Left ventricle myocardium inferior (tissue), 1 donor: Measurements from ENCODE around the gene DAG1. TPM values are rescaled to one million over a fixed set of nuclear protein-coding genes. Genes with fewer than 3 reads are reported as not detected.
A peak's percentile ranks its signal among the peaks of the same experiment; 100 is the strongest.

Source experiments
- DNase-seq: peaks from one replicate; pipeline ENCODE4 v3.0.0-alpha.2; 2020
- H3K27ac ChIP-seq: fragments of 200-600 bp; replicated peaks from 2 replicates; pipeline ENCODE4 v1.8.0; 2021
- H3K27me3 ChIP-seq: fragments of 200-600 bp; 2 replicates; pipeline ENCODE4 v1.8.0; 2021; ENCODE audit warnings: low read depth
- H3K36me3 ChIP-seq: fragments of 200-600 bp; 2 replicates; pipeline ENCODE4 v1.8.0; 2021
- H3K4me1 ChIP-seq: fragments of 200-600 bp; 2 replicates; pipeline ENCODE4 v1.8.0; 2021
- H3K4me3 ChIP-seq: fragments of 200-600 bp; 2 replicates; pipeline ENCODE4 v1.8.0; 2021; ENCODE audit warnings: mild to moderate bottlenecking, moderate library complexity
- H3K9me3 ChIP-seq: fragments of 200-600 bp; replicated peaks from 2 replicates; pipeline ENCODE4 v1.8.0; 2021
- CTCF ChIP-seq: fragments of 200-600 bp; IDR thresholded peaks from 2 replicates; pipeline ENCODE4 v1.8.0; 2021; ENCODE audit warnings: antibody characterized with exemption, mild to moderate bottlenecking, borderline replicate concordance
- intact Hi-C: fragments of 100-400 bp; cut with micrococcal nuclease; formaldehyde crosslinking; loops from one replicate; pipeline ENCODE4 v1.11.0; 2022
- total RNA-seq: library from RNA; stranded (reverse); fragmentation: NEBNext Ultra II Directional; extraction: Animal tissue kit (Norgen Biotek cat#: 25700); gene quantifications from one replicate; pipeline ENCODE4 v1.2.1, GENCODE V29; 2021
- donor health status: DM: no; HTN: yes; CAD: no; lungs with severe emphysema.

DAG1 gene
- total RNA-seq, 1 donor from 2014 or later: 117 TPM

- Histone ChIP-seq H3K36me3 (peaks cover 7% of the 10 kb centered on the region), H3K27me3 (no peaks in the 10 kb centered on the region), H3K4me1 (peaks cover 62% of the 10 kb centered on the region), H3K9me3 (no peaks in the 10 kb centered on the region), H3K4me3 (no peak overlapping the region), H3K27ac (no peak overlapping the region)
- intact Hi-C loops: no loop called here
- no peak for TF ChIP-seq CTCF
- DNase-seq: no peak
Measured at GRCh38 chr3:49498239-49498638, 28.2 kb downstream of the DAG1 start.

GRCh38 chr3:49498648-49499047 is 28.6 kb downstream of the DAG1 start:
- peak overlapping the region; percentile 31 for H3K27ac ChIP-seq
- H3K9me3 ChIP-seq: no peaks in the 10 kb centered on the region
- peaks cover 59% of the 10 kb centered on the region for H3K4me1 ChIP-seq
- DNase-seq: no peak
- no peak for TF ChIP-seq CTCF
- no peak overlapping the region for H3K4me3 ChIP-seq
- intact Hi-C loops: no loop called here
- peaks cover 6% of the 10 kb centered on the region for H3K36me3 ChIP-seq
- no peaks in the 10 kb centered on the region for H3K27me3 ChIP-seq

- no peak for DNase-seq
- no peak for TF ChIP-seq CTCF
- Histone ChIP-seq H3K4me1 (peaks cover 48% of the 10 kb centered on the region), H3K4me3 (no peak overlapping the region), H3K27me3 (no peaks in the 10 kb centered on the region), H3K27ac (peak overlapping the region; percentile 86), H3K36me3 (peaks cover 5% of the 10 kb centered on the region), H3K9me3 (no peaks in the 10 kb centered on the region)
- intact Hi-C loops: no loop called here
Measured at GRCh38 chr3:49500205-49500731, 30.2 kb downstream of the DAG1 start.

- peak overlapping the region; percentile 23 for H3K4me3 ChIP-seq
- TF ChIP-seq CTCF: no peak
- DNase-seq: peak; percentile 40
Measured at GRCh38 chr3:49500732-49501609, 30.9 kb downstream of the DAG1 start.

GRCh38 chr3:49501842-49502241 is 31.8 kb downstream of the DAG1 start:
- Histone ChIP-seq H3K4me1 (peaks cover 48% of the 10 kb centered on the region), H3K27ac (peak overlapping the region; percentile 86), H3K36me3 (peaks cover 5% of the 10 kb centered on the region), H3K27me3 (no peaks in the 10 kb centered on the region), H3K9me3 (no peaks in the 10 kb centered on the region), H3K4me3 (no peak overlapping the region)
- no peak for DNase-seq
- intact Hi-C loops: no loop called here
- no peak for TF ChIP-seq CTCF

More at GRCh38 chr3:49500732-49501609, 30.9 kb downstream of the DAG1 start:
- peak overlapping the region; percentile 86 for H3K27ac ChIP-seq
- H3K36me3 ChIP-seq: peaks cover 5% of the 10 kb centered on the region
- H3K4me1 ChIP-seq: peaks cover 48% of the 10 kb centered on the region
- no peaks in the 10 kb centered on the region for H3K27me3 ChIP-seq
- intact Hi-C loops: no loop called here
- no peaks in the 10 kb centered on the region for H3K9me3 ChIP-seq
